Activated gamma-delta T cell treated with Interleukin-2 at 50 U/mL for 16 hours (primary cell): ENCODE data around the gene MIA3.
A peak's percentile ranks its signal among the peaks of the same experiment; 100 is the strongest.

Source experiments
- DNase-seq: peaks from one replicate; pipeline ENCODE4 v3.0.0-alpha.2; 2020

MIA3 gene

GRCh38 chr1:222618880-222619596 lies 1.1 kb downstream of the MIA3 start:
- no peak for DNase-seq

GRCh38 chr1:222620566-222620965 lies 2.7 kb downstream of the MIA3 start:
- DNase-seq = no peak

- no peak for DNase-seq
Observed at GRCh38 chr1:222622765-222623164, 4.9 kb downstream of the MIA3 start.

- DNase-seq = no peak
Observed at GRCh38 chr1:222623458-222623857, 5.6 kb downstream of the MIA3 start.

- no peak for DNase-seq
Observed at GRCh38 chr1:222624214-222624613, 6.3 kb downstream of the MIA3 start.

GRCh38 chr1:222627232-222627631 lies 9.3 kb downstream of the MIA3 start:
- no peak for DNase-seq

- no peak for DNase-seq
Observed at GRCh38 chr1:222629921-222630535, 12.1 kb downstream of the MIA3 start.

GRCh38 chr1:222631611-222632208 lies 13.8 kb downstream of the MIA3 start:
- no peak for DNase-seq

- no peak for DNase-seq
Observed at GRCh38 chr1:222632749-222633148, 14.9 kb downstream of the MIA3 start.

- peak; percentile 79 for DNase-seq
Observed at GRCh38 chr1:222634180-222635013, 16.5 kb downstream of the MIA3 start.

- DNase-seq = no peak
Observed at GRCh38 chr1:222641269-222641948, 23.5 kb downstream of the MIA3 start.

- DNase-seq = no peak
Observed at GRCh38 chr1:222642468-222642867, 24.6 kb downstream of the MIA3 start.

- DNase-seq = no peak
Observed at GRCh38 chr1:222643606-222643937, 25.7 kb downstream of the MIA3 start.

- peak; percentile 96 for DNase-seq
Observed at GRCh38 chr1:222643938-222644635, 26.2 kb downstream of the MIA3 start.

- DNase-seq = no peak
Observed at GRCh38 chr1:222644636-222644980, 26.7 kb downstream of the MIA3 start.

GRCh38 chr1:222652676-222653075 lies 34.8 kb downstream of the MIA3 start:
- no peak for DNase-seq

- no peak for DNase-seq
Observed at GRCh38 chr1:222653178-222653827, 35.4 kb downstream of the MIA3 start.

- DNase-seq = peak; percentile 67
Observed at GRCh38 chr1:222654849-222655248, 37.0 kb downstream of the MIA3 start.

GRCh38 chr1:222656391-222657155 lies 38.7 kb downstream of the MIA3 start:
- no peak for DNase-seq

GRCh38 chr1:222657899-222658298 lies 40.0 kb downstream of the MIA3 start:
- no peak for DNase-seq

- no peak for DNase-seq
Observed at GRCh38 chr1:222663431-222663934, 45.6 kb downstream of the MIA3 start.
